Osteoblast (primary cell): ENCODE data around the gene DCC. TPM values are rescaled to one million over a fixed set of nuclear protein-coding genes. Genes with fewer than 3 reads are reported as not detected.

ENCODE experiments used
- DNase-seq: peaks from one replicate; pipeline ENCODE4 v3.0.0; 2011; ENCODE audit warnings: low spot score, mixed read lengths; ENCODE audit not compliant: insufficient read length; ENCODE audit errors: missing footprints
- H2AFZ ChIP-seq: 2 replicates; pipeline ENCODE4 v1.6.0; 2011; ENCODE audit warnings: mild to moderate bottlenecking, low read length
- H3K27ac ChIP-seq: 2 replicates; pipeline ENCODE4 v1.5.1; 2011; ENCODE audit warnings: mild to moderate bottlenecking, low read depth, low read length, moderate library complexity
- H3K27me3 ChIP-seq: 2 replicates; pipeline ENCODE4 v1.6.0; 2012; ENCODE audit warnings: mild to moderate bottlenecking, control low read depth, inconsistent platforms, low read length, moderate library complexity; ENCODE audit not compliant: insufficient read depth
- H3K36me3 ChIP-seq: 2 replicates; pipeline ENCODE4 v1.5.1; 2011; ENCODE audit warnings: mild to moderate bottlenecking, low read length, control low read depth, moderate library complexity; ENCODE audit not compliant: insufficient read depth
- H3K4me1 ChIP-seq: 2 replicates; pipeline ENCODE4 v1.5.1; 2011; ENCODE audit warnings: mild to moderate bottlenecking, low read length, control low read depth, moderate library complexity; ENCODE audit not compliant: insufficient read depth
- H3K4me2 ChIP-seq: 2 replicates; pipeline ENCODE4 v1.6.0; 2011; ENCODE audit warnings: mild to moderate bottlenecking, low read length; ENCODE audit not compliant: insufficient read depth
- H3K4me3 ChIP-seq: fragments of 200-600 bp; sonication (generic); 3 replicates; pipeline ENCODE4 v1.5.1; 2012; ENCODE audit warnings: mild to moderate bottlenecking, low read length, inconsistent platforms; ENCODE audit not compliant: insufficient read depth
- H3K79me2 ChIP-seq: 2 replicates; pipeline ENCODE4 v1.6.0; 2012; ENCODE audit warnings: mild to moderate bottlenecking, low read length, control low read depth, inconsistent platforms; ENCODE audit not compliant: insufficient read depth
- H3K9me3 ChIP-seq: 2 replicates; pipeline ENCODE4 v1.5.1; 2011; ENCODE audit warnings: low read depth, low read length, control low read depth
- H4K20me1 ChIP-seq: 2 replicates; pipeline ENCODE4 v1.6.0; 2012; ENCODE audit warnings: mild to moderate bottlenecking, low read length, control low read depth; ENCODE audit not compliant: insufficient read depth
- total RNA-seq: library from RNA; depleted of rRNA; stranded (reverse); fragments of >200 nt; gene quantifications from 2 replicates; pipeline ENCODE4 v1.2.3, GENCODE V29; 2012
- TF ChIP-seq, protein P1 (sequence below): IDR thresholded peaks from 2 replicates; pipeline ENCODE4 v1.5.1; 2011; ENCODE audit warnings: mild to moderate bottlenecking, low read depth, low read length, moderate library complexity; ENCODE audit errors: extremely low read depth

Gene DCC
- total RNA-seq, 1 donor, result not detected

DNA sequence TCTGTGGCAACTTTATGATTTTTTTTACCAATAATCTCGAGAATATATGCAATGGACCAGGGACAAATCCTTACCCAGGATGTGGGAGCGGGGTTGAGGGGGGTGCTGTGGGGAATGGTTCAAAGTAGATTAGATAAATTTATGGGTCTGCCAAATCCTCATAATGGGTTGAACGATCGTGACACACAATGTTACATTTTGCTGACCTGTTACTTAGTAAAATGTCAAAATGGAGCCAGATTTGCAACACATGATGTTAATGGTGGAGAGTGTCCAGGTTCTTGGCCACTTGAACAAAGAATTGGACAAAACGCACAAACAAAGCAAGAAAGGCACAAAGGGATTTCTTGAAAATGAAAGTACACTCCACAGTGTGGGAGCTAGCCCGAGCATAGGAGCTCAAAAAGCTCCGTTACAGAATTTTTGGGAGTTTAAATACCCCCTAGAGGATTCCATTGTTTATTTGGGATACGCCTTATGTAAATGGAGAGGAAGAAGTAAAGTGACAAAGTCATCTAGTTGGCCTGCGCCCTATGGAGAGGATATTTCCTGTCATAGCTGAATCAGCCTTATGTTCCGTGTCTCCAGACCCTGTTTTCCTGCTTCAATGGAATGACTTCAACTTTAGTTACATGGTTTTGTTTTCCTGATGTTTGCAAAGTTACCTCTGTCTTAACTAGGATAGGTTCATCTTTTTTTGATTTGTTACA, 776.0 kb downstream of the DCC start:
- no peak overlapping the region for H3K4me3 ChIP-seq
- TF ChIP-seq, protein P1, sequence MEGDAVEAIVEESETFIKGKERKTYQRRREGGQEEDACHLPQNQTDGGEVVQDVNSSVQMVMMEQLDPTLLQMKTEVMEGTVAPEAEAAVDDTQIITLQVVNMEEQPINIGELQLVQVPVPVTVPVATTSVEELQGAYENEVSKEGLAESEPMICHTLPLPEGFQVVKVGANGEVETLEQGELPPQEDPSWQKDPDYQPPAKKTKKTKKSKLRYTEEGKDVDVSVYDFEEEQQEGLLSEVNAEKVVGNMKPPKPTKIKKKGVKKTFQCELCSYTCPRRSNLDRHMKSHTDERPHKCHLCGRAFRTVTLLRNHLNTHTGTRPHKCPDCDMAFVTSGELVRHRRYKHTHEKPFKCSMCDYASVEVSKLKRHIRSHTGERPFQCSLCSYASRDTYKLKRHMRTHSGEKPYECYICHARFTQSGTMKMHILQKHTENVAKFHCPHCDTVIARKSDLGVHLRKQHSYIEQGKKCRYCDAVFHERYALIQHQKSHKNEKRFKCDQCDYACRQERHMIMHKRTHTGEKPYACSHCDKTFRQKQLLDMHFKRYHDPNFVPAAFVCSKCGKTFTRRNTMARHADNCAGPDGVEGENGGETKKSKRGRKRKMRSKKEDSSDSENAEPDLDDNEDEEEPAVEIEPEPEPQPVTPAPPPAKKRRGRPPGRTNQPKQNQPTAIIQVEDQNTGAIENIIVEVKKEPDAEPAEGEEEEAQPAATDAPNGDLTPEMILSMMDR, result no peak
- no peak for DNase-seq

GRCh38 chr18:53117851-53118250, 777.9 kb downstream of the DCC start:
- Histone ChIP-seq H3K36me3 (no peaks in the 10 kb centered on the region), H3K4me2 (no peak overlapping the region)
- TF ChIP-seq, protein P1, result no peak

More for the DNA sequence above, 776.0 kb downstream of the DCC start:
- Histone ChIP-seq H3K4me1 (no peaks in the 10 kb centered on the region), H3K9me3 (no peaks in the 10 kb centered on the region), H3K27ac (no peak overlapping the region), H3K36me3 (no peaks in the 10 kb centered on the region), H3K79me2 (no peaks in the 10 kb centered on the region), H3K27me3 (no peaks in the 10 kb centered on the region), H2AFZ (no peak overlapping the region), H4K20me1 (no peaks in the 10 kb centered on the region), H3K4me2 (no peak overlapping the region)

DNA sequence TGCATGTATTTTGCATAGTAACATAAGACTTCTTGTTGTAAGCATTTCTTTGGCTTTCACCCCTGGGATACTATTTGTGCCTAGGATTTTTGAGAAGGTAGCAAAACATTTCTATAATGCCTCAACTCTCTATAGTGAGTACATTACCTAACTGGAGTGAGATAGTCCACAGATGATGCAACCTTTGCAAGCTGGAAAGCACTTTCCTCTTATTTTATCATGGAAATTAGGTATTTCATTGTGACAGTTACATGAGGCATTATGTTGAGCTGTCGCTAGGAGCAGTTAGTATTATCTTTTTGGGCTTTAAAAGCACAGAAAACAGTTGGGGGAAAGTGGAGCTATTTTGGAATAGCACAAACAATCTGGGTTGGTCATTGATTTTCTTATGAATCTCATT, 786.2 kb downstream of the DCC start:
- no peaks in the 10 kb centered on the region for H3K9me3 ChIP-seq
- H3K79me2 ChIP-seq, result no peaks in the 10 kb centered on the region
- no peak overlapping the region for H3K4me2 ChIP-seq
- no peaks in the 10 kb centered on the region for H3K27me3 ChIP-seq
- no peak overlapping the region for H2AFZ ChIP-seq
- DNase-seq, result no peak
- no peaks in the 10 kb centered on the region for H3K4me1 ChIP-seq
- H3K36me3 ChIP-seq, result no peaks in the 10 kb centered on the region
- H4K20me1 ChIP-seq, result no peaks in the 10 kb centered on the region
- H3K27ac ChIP-seq, result no peak overlapping the region
- TF ChIP-seq, protein P1, result no peak
- H3K4me3 ChIP-seq, result no peak overlapping the region

More at GRCh38 chr18:53117851-53118250, 777.9 kb downstream of the DCC start:
- H3K4me3 ChIP-seq, result no peak overlapping the region
- H3K9me3 ChIP-seq, result no peaks in the 10 kb centered on the region
- no peaks in the 10 kb centered on the region for H4K20me1 ChIP-seq
- DNase-seq, result no peak
- no peaks in the 10 kb centered on the region for H3K79me2 ChIP-seq
- no peak overlapping the region for H2AFZ ChIP-seq
- H3K4me1 ChIP-seq, result no peaks in the 10 kb centered on the region
- no peak overlapping the region for H3K27ac ChIP-seq
- H3K27me3 ChIP-seq, result no peaks in the 10 kb centered on the region

DNA sequence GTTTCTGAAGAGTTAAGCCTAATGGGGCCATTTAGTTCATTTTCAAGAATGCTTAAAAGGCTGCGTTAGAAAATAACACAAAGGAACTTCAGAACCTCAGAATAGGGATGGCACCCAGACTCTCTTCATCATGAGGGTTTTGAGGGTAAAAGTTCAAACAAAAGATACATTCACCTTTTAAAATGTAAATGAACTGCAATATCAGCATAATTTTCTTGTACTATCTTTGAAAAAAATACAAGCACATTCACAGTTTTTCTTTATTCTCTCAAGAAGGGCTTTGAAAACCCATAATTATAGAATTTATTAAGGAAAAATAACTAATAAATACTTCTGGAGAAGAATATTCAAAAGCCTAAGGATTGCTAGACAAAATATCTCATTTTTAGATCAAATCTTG, 791.0 kb downstream of the DCC start:
- Histone ChIP-seq H3K27ac (no peak overlapping the region), H3K4me3 (no peak overlapping the region), H3K9me3 (no peaks in the 10 kb centered on the region), H3K27me3 (no peaks in the 10 kb centered on the region), H3K4me2 (no peak overlapping the region), H2AFZ (no peak overlapping the region), H3K79me2 (no peaks in the 10 kb centered on the region), H3K36me3 (no peaks in the 10 kb centered on the region), H3K4me1 (no peaks in the 10 kb centered on the region), H4K20me1 (no peaks in the 10 kb centered on the region)
- TF ChIP-seq, protein P1, result no peak
- no peak for DNase-seq
